Activated CD4-positive, alpha-beta T cell treated with anti-CD3 and anti-CD28 coated beads, Interleukin-2, amount 50 U/mL, for 24 hours (primary cell): ENCODE results near the gene NOTCH4.
"Not testable (repeated sequence)": the region's sequence is repeated elsewhere in the genome, so short reads cannot be mapped to it uniquely, and the experiment has no call there.

ENCODE experiments used
- DNase-seq, 2 donors: peaks; one replicate each; pipeline ENCODE4 v3.0.0-alpha.2; 2020; ENCODE audit warnings: low read depth in 1 of 2, low spot score in 1 of 2

NOTCH4 gene

GRCh38 chr6:32194825-32195651, 28.8 kb downstream of the NOTCH4 start:
- no peak for DNase-seq

DNA sequence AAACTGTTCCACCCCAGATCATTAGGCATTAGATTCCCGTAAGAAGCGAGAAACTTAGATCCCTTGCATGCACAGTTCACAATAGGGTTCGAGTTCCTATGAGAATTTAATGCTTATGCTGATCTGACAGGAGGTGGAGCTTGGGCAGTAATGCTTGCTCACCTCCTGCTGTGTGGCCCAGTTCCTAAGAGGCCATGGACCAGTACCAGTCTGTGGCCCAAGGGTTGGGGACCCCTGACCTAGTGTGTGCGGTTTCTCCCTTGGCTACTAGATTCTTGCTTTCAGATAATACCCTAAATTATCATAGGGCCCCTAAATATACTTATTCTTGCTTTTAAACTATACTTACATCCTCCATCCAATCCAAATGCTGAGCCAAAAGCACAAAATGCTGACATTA, 29.5 kb downstream of the NOTCH4 start:
- DNase-seq, result no peak

DNA sequence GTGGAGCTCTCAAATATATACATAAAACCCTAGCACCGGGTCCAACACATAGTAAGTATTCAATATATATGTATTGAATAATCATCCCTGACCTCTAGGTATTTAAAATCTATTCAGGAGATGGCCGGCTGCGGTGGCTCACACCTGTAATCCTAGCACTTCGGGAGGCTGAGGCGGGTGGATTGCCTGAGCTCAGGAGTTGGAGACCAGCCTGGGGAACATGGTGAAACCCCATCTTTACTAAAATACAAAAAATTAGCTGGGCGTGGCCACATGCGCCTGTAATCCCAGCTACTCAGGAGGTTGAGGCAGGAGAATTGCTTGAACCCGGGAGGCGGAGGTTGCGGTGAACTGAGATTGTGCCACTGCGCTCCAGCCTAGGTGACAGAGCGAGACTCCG, 30.8 kb downstream of the NOTCH4 start:
- DNase-seq, result not testable (repeated sequence)

GRCh38 chr6:32192608-32193039, 31.2 kb downstream of the NOTCH4 start, which contains the start of gene GPSM3:
GPSM3 (minus strand) TSS chr6:32192643; CDS start chr6:32192513, 130 bp downstream.
- DNase-seq, result no peak

DNA sequence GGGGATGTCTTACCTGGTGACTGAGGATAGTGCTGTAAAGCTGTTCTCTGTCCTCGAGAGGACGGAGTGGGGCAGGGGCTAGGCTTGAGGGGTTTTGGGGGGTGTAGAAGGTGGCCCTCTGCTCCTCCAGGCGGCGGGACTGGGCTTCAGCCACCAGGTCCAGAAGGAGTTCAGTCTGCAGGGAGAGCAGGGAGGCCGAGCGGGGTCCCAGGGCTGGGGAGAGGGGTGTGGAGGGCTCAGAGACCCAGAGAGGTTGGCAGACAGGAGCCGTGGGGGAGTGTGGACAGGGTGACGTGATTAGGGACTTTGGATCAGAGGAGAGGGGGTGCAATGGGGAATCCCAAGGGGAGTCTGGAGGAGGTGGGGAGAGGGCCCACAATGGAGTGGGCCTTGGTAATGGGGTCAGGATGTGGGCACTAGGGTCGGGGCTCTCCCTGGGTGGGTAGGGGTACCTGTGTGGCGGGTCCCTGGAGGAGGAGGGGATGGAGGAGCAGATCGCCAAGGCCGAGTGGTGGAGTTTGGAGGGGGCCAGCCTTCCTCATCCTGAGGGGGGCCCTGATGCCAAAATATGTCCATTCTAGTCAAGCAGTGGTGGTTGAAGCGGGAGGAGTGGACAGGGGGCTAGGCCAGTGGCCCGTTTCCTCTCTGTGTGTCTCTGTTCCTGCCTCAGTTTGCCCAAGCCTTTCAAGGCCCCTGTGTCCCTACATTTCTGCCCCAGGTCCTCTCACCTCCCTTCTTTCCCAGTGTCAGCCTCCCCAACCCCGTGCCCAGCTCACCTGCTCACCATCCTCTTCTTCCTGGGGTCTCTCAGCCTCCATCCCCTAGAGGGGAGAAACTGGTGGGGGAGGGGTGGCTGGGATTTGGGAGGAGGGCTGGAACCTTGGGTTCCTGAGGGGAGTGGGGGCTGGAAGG, 31.9 kb downstream of the NOTCH4 start:
- no peak for DNase-seq

DNA sequence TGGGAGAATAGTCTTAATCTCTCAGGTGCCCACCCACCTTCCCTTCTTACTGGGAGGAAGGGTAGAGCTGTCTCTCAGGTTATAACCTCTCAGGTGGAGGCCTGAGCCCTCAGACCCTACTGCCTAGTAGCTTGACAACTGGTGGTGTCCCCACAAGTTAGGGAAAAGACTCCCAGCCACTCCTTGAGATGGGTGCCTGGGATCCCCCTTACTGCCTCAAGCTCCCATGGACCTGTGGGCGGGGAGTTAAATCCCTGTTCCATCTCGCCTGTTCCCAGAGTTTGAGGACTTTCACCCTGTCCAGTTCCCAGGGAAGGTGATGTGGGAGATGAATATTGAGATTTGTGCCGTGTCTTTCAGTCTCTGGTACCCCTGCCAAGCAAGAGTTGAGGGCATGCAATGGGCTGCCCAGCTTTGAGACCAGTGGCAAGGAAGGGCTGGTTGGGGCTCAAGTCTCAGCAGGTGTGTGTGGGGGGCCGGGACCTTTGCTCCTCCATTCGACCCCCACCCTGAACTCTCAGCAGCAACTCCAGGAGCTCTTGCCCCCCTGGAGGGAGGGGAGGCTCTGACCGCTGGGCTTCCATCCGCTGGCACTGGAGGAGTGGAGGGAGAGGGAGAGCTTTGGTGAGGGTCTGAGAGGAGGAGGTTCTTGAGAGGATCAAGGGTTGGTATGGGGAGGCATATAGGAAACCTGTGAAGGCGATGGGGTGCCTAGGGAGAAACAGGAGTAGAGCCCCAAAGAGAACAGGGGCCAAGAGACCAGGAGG, 32.8 kb downstream of the NOTCH4 start:
- no peak for DNase-seq

GRCh38 chr6:32190054-32190851, 33.6 kb downstream of the NOTCH4 start, which contains the start of gene PBX2:
PBX2 (minus strand) TSS chr6:32190202; CDS start chr6:32189915, 287 bp downstream.
- DNase-seq, result peak; percentile 49 to 82

- no peak for DNase-seq
These were observed 34.2 kb downstream of the NOTCH4 start for GRCh38 chr6:32189742-32190053.

DNA sequence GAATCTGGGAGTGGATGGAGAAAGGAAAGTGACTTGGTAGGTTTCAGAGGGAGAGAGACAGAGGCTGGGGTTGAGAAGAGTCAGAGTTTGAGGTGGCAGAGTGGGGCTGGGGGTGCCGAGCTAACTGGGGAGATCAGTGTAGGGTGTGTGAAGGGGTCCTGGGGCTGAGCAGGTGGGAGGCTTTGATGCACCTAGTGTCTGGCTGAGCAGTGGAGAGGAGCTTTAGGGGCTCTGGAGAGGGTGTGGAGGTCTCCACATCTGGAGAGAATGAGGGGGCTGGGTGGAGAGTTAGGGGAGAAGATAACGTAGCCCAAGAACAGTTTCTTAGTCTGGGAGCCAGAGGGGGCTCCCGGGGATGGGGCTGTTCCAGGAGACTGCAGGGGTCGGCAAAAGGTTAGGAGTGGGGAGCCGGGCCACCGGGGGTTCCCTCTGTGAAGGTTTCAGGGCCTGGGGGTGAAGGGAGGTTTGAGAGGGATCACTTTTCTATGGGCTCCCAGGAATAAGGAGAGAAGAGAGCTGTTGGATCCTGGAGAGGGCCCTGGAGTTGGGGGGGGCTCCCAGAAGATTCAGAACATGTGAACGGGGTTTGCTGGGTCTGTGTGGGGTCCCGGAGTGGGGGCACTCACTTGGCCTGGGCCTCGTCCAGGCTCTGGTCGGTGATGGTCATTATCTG, 34.7 kb downstream of the NOTCH4 start:
- no peak for DNase-seq

- no peak for DNase-seq
These were observed 35.3 kb downstream of the NOTCH4 start for GRCh38 chr6:32188381-32189068.

DNA sequence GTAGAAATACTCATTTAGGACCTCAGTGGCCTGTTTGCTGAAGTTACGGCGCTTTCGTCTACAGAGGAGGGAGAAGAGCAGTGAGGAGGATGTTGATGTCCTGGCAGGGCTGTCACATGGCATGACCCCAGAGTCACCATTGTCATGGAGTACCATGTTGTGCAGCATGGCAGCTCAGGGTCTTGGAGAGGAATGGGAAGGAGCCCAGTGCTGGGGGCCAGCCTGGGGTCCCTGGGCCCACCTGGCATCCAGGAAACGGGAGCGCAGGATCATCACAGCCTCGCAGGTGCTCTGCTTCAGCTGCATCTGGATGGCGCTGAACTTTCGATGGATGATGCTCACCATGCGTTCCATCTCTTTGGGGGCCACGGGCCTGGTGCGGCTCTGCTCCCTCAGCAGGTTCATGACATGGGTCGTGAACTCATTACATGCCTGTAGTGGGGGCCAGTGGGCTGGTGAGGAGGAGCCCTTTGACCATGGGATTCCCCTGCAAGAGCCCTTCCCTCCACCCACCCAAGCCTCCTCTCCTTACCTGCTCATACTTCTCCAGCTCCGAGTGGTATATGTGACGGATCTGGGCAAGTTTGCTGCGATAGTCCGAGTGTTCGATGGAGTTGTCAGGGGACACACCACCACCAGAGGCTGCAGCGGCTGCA, 36.0 kb downstream of the NOTCH4 start:
- not testable (repeated sequence) for DNase-seq

GRCh38 chr6:32187009-32187709, 36.7 kb downstream of the NOTCH4 start:
- no peak for DNase-seq

- not testable (repeated sequence) for DNase-seq
These were observed 37.6 kb downstream of the NOTCH4 start for GRCh38 chr6:32186151-32186840.

DNA sequence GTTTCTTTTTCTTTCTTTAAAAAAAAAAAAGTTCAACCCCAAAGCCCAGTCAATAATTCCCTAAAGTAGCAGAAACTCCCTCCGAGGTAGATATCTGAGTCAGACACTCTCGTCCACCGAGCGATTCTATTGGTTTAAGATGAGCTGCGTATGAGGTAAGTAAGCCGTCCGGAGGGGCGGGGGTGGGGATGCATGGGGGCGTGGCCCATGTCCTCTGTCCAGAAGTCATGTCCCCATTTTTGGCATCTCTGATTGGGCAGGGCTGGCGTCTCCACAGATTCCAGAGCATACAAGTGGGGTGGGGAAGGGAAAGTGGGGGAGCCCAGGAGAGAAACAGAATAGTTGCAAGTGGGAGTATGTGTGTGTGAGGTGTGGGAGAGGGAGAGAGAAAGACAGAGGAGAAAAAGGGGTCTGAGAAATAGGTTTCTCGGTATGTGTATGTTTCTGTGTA, 38.2 kb downstream of the NOTCH4 start:
- DNase-seq, result peak in 1 of 2 donors; percentile 48

- DNase-seq, result no peak
These were observed 39.7 kb downstream of the NOTCH4 start, which contains the start of gene AGER for GRCh38 chr6:32184084-32184640. AGER (minus strand) TSS chr6:32184253; CDS start chr6:32184222, 31 bp downstream.

- DNase-seq, result no peak
These were observed 40.3 kb downstream of the NOTCH4 start for GRCh38 chr6:32183483-32184083.

DNA sequence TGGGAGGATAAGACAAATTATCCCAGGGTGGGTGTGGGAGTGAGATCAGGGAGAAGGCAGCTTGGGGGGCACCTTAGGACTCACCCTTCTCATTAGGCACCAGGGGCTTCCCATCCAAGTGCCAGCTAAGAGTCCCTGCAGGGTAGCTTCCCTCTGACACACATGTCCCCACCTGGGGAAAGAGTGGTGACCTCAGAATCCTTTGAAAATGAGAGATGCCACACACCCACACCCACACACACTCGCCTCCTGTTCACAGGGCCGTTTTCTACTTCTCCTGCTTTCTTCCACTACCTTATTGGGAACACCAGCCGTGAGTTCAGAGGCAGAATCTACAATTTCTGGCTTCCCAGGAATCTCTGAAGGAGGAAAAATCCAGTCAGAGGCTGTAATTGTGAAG, 40.8 kb downstream of the NOTCH4 start:
- DNase-seq, result no peak
